Myocyte (in vitro differentiated cells): Measurements from ENCODE around the gene MLLT6. TPM values are rescaled to one million over a fixed set of nuclear protein-coding genes. Genes with fewer than 3 reads are reported as not detected.
"Not testable (repeated sequence)": the region's sequence is repeated elsewhere in the genome, so short reads cannot be mapped to it uniquely, and the experiment has no call there.

Experiments
- DNase-seq: peaks from one replicate; pipeline ENCODE4 v3.0.0-alpha.2; 2012; ENCODE audit warnings: low read depth
- total RNA-seq: library from RNA; depleted of rRNA; stranded (reverse); fragments of >200 nt; gene quantifications from 2 replicates; pipeline ENCODE4 v1.2.3, GENCODE V29; 2014

MLLT6 gene
- total RNA-seq, 1 donor from 2014 or later: 42.7 TPM

DNA sequence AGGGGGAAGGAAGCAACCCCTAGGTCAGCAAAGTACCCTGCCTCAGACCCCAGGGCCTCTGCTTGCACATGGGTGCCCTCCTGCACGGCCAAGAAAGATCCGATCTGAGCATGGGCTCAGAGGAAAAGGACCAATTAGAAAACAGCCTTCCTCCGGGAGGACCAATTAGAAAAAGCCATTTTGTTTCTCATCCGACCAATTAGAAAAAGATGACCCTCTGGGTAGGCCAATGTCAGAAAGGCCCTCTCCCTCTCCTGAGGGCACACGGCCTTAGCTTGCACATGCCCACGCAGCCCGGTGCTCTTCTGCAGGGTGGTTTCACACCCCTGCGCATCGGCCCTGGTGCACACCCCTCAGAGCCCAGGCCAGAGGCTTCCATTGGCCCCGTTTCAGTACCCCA, 20.0 kb downstream of the MLLT6 start:
- peak; percentile 54 for DNase-seq

DNA sequence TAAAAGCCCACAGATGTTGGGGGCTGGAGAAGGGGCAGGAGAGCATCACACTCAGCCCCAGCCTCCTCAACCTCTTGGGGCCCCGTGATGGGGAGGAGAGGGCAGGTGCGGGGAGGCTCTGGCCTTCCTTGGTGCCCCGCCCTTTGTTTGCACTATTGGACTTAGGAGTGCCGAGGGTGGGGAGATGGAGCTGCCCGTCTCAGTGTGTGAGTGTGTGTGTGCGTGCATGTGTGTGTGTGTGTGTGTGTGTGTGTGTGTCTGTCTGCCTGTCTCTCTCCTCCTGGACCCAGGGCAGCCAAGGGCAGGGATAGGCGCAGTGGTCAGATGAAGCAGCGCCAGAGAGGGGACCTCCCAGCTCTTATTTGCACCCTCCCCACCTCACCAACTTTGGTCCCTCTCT, 21.1 kb downstream of the MLLT6 start:
- DNase-seq: not testable (repeated sequence)

DNA sequence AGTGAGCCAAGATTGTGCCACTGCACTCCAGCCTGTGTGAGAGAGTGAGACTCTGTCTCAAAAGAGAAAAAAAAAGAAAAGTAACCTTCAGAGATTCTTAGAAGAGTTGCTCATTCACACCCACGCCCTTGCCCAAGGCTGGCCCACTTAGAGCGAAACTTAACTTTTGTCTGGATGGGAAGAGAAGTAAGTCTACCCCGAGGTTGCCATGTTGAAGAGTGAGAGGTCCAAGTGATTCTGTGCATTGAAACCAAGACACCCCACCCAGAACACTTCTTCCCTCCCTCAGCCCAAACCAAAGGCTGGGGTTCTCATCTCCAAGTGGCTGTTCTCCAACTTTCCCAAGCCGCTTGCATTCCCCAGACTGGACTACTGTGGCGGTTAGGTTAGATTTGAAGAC, 22.7 kb downstream of the MLLT6 start:
- DNase-seq: no peak

DNA sequence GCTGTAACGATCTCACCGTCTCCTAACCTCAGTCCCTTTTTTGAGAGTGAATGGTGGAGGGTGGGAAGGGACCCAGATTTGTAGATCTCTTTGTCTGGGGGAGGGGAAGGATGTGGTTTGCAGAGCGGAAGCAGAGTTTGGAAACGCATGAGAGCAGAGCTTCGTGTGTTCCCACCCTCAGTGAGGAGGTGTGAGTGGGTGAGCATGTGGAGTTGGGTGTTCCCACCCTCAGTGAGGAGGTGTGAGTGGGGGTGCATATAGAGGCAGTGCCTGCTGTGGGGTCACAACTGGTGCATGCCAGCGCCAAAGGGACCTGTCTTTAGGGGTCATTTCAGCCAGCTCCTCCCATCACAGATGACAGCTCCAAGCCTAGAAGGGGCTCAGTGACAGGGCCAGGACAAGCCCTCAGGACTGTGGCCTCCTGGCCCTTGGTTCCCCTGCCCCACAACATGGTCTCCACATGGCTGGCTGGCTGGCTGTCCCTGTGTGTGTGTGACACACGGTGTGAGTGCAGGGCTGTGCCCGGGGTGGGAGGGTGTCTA, 23.3 kb downstream of the MLLT6 start:
- DNase-seq: no peak

DNA sequence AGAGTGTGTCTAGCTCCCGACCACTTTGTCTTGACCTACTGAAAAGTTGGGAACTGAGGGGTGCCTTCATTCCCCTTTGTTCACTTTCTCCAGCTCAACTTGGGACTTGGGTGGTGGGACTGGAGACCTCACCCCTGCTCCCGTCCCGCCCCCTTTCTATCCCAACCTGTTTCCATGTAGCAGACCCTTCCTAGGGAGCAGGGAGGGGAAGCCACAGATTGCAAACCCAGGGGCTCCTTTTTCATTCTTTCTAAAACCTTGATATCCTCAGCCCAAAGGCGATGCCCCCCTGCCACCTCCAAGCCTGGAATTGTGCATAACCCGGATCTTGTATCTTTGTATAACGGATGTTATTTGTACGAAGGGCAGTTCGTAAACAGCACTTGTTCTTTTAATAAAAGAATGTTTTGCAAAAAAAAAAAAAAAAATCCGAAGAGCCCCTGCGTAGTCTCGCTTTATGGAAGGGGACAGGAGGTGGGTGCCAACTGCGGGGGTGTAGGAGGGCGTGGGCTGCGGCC, 24.4 kb downstream of the MLLT6 start:
- DNase-seq: no peak

DNA sequence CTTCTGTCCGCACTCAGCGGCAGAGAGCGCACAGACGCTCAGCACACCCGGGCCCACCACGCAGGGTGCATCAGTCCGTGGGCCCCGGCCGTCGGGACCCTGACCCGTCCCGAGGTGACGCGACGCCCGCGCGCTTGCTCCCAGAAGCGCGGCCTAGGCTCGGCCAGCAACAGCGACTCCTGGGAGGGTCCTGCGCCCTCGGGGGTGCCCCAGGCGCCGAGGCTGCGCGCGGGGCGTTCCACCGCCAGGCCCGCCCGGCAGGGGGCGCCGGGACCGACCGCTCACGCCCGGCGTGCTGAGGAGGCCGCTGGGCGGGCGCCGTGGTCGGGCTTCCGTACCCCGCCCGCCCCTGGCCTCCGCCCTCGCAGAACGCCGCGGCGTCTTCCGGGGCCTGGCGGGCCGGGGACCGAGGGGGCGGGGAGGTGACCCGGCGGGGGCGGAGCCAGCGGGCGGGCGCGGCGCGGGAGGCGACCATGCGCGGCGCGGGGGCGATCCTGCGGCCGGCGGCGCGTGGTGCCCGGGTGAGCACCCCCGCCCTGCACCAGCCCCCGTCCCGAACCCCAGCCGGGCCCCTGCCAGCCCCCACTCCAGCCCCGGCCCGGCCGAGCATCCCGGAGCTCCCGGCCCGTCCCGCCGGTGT, 24.9 kb downstream of the MLLT6 start, which contains the start of gene CISD3:
CISD3 (plus strand) TSS at position 456 of the 640 bp plus-strand sequence; CDS start at position 474, 18 bp downstream.
- peak; percentile 84 for DNase-seq

DNA sequence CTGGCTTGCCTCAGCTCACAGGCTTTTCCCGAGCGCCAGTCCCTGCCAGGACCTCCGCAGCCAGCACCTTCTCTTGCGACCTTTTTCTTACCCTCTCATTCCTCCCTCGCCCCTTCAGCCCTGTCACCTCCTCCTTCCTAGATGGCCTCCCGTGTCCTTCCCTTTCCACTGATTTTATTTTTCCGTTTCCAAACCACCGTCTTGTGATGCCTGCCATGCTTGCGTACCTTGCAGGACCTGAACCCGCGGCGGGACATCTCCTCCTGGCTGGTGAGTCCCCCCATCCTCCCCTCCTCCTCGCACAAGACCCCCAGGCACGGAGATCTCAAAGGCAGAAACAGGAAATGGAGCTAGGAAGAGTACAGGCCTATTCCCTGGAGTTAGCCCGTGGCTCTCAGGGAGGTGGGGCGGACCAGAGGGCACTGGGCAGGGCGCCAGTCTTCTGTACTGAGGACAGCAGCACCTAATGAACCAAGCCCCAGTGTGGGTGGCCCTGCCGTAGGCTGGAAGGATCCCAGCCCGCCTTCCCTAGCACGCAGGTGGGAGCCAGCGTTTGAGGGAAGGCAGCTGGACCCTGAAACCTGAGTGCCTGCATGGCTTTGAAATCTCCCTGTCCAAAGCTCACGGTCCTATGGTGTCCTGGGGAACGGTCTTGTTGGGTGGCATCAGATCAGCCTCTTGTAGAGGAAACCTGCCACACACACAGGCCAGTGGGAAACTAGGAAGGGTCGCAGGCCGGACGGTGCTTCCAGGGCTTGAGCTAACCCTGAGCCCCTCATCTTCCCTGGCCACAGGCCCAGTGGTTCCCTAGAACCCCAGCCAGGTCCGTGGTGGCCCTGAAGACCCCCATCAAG, 25.7 kb downstream of the MLLT6 start:
- peak; percentile 61 for DNase-seq

DNA sequence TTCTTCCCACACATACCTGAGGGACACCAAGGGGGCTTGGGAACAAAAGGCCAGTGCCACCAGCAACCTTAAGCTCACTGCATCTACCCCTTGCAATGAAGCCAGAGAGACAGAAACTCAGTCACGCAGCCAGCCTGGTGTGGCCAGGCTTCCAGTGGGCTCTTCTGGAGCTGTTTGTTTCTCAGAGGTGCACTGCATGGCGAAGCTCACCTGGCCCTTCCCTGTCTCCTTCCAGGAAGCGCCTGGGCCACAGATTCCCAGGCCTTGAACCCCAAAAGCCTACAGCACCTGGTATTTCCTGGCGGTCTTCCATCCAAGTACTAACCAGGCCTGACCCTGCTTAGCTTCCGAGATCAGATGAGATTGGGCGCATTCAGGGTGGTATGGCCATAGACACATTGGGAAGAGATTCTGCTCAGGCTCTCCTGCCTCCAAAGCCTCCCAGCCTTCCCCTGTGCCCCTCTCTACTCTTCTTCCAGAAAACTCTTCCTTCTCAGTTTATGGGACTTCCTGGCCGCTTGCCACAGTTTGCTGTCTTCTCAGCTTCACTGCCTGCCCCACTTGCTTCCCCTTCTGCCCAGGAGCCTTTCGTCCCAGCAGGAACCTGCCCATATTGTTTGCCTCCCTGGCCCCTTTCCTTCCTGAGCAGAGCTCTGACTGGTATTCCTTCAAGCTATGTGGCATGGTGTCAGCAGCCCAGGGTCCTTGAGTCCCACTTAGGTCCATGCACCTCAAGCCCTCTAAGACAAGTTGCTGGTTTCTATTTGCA, 26.6 kb downstream of the MLLT6 start:
- DNase-seq: no peak

DNA sequence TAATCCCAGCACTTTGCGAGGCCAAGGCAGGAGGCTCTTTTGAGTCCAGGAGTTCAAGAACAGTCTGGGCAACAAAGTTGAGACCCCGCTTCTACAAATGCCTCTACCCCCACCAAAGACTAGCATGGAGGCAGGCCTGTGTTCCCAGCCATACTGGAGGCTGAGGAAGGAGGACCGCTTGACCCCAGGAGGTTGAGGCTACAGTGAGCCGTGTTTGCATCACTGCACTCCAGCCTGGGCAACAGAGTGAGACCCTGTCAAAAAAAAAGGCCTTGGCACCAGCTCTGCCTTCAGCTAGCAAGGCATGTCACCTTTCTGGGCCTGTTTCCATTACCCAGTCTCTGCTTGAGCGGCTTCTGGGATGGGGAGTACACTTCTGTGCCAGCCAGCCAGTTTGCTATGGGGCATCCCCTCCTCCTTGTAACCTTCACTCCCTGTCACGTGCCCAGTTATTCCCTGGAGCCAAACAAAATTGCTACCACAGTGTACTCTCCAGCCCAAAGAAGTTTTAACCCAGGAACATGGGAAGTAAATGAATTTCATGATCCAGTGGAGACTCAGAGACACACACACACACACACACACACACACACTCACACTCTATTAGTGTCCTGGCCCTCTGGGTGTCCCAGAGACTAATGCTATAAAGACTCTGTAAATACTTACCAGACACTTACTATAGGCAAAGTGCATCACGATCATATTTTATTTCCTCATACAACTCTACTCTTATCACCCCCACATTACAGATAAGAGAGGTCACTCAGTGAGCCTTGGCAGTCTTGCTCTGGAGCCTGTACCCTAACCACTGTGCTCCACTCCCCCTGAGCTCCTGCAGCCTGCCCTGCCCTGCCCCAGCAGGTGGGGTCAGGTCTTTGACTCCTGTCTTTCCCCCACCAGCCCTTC, 27.6 kb downstream of the MLLT6 start:
- DNase-seq: no peak

DNA sequence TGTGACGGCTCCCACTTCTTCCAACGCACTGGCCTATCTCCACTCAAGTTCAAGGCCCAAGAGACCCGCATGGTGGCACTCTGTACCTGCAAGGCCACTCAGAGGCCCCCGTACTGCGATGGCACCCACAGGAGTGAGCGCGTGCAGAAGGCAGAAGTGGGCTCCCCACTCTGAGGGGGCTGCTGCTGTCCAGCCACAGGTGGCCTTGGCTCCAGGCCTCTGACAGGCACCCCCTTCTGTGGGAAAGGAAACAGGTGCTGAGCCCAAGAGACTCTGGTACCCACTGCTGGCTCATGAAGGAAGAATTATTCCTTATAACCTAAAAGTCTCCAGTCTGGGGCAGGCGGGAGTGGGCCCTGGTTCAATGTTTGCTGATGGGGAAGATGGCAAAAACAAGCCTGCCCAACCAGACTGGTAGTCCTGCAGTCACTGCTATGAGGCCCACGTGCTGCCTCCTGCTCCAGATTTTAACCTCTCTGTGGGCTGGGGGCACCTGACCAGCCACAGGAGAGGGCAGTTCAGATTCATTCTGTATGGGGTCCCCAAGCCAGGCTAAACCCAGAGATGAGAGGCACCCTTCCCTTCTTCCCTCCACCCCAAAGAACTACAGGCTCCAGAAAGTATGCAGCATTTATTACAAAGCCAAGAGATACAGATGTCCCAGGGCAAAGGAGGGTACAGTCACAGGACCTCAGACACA, 28.4 kb downstream of the MLLT6 start:
- DNase-seq: no peak

DNA sequence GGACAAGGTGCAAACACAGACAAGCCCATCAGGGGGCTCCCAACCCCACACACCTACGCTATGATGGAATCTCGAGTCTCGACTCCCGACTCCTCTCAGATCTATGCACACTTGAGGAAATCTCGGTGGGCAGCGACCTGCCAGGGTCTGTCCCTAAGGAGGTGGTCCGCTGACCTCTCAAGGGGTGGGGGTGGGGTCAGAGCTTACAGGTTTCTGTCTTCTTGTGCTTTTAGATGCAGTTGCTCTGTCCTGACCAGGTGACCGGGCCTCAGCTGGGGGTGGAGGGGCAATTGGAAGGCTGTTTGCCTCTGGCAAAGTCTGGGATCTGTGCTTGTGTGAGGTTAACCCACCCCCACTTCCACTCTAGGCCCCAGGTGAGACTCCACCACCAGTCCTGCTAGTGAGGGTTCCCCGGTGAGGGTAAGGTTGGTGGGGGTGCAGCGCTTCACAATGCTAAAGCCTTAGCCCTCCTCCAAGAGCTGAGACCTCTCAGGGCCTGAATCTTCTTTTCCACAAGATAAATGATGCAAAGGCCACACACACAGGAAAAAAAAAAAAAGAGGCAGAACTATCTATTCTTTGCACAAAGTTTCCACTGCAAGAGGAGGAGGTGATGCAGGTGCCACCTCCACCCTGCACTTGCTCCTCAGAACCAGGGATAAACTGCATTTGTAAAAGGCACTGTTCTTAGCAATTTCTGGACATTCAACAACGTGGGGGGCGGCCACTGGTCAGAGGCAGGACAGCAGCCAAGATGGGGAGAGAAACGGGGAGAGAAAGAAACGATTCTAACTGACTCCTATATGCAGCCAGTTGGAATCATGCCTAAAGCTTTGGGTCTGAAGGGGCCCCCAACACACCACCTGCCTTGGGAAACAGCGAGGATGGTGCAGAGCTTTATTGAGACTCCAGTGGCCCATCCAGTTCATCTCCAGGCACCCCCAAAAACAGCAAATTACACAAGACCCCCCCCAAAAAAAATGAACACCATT, 29.2 kb downstream of the MLLT6 start:
- DNase-seq: no peak

DNA sequence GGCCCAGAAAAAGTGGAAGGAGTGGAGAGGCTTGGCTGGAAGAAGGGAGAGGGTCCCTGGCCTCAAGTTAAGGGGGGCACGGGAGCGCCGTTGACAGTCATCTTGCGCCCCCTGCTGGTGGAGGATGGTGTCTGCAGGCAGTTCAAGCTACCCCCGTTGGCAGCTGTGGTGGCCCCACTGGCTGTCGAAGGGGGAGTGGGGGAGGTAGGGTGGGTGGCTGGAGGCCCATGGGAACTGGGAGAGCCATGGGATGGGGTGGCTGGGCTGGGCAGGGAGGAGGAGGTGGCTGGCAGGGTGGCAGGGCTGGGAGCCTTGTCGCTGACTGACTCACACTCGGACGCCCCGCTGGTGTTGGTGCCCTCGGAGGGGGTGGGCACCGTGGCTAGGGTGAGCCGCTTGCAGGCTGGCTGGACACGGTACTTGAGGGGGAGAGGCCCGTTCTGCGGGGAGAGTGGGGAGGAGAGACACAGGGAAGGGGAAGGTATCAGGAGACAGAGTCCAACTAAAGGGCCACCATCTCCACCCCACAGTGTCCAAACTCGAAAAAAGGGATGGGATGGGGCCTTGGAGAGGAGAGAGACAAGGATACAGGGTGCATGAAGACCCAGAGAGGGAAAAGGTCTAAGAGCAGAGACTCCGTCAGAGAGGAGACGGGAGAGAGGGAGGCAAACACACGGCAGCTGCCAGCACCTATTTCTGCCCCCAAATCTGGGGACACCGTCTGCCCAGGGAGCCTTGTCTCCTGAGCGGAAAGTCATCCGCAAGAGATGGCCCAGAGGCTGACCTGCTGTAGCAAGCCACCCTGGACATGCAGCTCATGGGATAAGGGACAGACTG, 30.3 kb downstream of the MLLT6 start:
- peak; percentile 57 for DNase-seq

DNA sequence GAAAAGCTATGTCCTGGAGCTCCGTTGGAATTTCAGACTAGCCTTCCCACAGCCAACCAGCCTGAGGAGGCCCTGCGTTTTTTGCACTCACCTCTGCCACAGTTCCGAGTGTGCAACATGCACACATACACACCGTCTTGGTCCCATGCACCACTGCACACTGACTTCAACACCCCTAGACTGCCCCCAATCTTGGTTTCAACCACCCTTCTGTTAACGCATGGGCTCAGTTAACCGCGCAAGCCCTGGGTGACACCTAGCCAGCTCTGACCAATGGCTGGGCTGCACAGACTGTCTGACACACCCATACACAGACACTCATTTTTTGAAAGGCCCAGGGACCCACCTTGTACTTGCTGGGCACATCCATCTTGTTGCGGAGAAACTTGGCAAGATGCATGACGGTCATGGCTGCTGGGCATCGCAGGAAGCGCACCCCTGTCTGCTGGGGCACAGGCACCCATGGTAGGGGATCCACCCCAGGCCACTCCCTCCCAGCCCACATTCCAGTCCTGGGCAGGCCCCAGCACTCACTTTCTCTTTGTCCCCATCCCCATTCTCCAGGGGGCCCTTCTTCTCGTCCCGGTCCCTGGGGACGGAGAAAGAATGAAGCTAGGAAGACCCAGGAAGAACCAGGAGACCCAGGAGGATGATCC, 33.1 kb downstream of the MLLT6 start:
- DNase-seq: no peak

DNA sequence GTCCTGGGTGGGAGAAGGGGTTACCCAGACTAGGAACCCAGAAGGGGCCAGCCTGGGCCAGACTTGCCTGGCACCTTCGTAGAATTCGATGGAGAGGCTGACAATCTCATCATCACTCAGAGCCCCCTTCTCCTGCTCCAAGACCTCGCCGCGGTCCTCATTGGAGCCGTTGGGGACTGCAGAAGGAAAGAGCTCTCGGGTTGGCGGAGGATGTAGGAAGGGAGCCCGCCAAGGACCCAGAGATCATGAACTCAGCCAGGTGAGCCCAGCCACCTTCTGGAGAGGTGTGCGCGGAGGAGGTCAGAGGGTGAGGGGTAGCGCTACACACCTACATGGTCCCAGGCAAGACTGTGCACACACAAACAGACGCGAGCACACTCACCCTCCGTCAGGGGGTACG, 33.6 kb downstream of the MLLT6 start:
- no peak for DNase-seq

DNA sequence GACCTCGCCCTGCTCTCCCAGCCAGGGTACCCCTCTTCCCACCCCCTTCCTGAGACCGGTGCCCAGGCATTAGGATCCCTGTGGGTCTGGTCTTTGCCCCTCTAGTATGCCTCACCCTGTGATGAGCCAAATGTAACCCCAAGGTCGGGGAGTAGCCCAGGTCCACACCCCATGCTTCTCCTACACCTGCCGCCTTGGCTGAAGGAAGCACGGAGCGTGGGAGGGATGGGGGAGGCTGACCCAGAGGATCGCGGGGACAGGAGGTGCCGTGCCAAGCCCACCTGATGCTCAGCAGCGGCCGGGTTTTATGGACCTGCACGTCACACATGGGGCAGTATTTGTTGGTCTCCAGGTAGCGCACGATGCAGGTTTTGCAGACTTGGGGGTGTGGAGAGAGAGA, 34.2 kb downstream of the MLLT6 start:
- no peak for DNase-seq

DNA sequence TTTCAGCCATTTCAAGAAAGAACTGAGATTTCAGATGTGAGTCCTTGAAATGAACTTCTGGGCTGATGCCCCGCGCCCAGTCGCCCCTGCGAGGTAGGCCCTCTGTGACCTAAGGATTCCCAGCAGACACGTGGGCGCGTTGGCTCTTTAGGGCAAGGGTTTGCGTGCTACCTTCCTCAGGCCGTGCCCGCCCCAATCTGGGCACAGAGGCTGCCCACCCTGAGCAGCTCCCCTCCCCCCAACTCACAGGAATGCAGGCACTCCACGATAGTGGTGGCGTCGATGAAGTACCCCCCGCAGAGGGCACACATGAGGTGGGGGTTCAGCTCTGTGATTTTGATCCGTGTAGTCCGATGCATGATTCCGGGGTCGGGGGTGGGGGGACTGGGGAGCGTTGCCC, 35.0 kb downstream of the MLLT6 start:
- DNase-seq: no peak

DNA sequence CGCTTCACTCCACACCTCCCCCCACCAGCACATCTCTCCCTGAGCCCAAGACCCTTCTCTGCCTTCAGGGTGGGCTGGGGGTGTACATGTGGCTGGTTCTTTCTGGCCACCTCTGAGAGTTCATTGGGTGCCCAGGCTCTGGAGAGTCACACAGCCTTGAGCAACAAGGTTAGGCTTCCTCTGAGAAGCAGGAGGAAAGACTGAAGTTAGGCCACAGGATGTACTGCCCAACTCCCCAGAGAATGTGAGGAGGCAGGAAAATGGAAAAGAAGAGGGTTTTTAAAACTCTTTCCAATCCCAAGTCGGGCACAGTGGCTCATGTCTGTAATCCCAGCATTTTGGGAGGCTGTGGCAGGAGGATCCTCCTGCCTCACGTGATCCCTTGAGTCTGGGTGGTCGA, 35.7 kb downstream of the MLLT6 start:
- no peak for DNase-seq
